Muscle of arm (tissue), 12 donors: ENCODE data around the gene WBP2. TPM values are rescaled to one million over a fixed set of nuclear protein-coding genes. Genes with fewer than 3 reads are reported as not detected.

ENCODE experiments used
- DNase-seq: peaks from one replicate; pipeline ENCODE4 v3.0.0-alpha.2; 2013
- polyA plus RNA-seq, 12 donors: library from polyadenylated mRNA; unstranded; fragments of 120-200 nt; gene quantifications; one replicate each; pipeline ENCODE4 v1.2.1, GENCODE V29; 2013; ENCODE audit not compliant: insufficient read length in 12 of 12

WBP2 gene
- polyA plus RNA-seq, 12 donors = 43.3 to 104 (median 48.5) TPM; not detected in 1

DNA sequence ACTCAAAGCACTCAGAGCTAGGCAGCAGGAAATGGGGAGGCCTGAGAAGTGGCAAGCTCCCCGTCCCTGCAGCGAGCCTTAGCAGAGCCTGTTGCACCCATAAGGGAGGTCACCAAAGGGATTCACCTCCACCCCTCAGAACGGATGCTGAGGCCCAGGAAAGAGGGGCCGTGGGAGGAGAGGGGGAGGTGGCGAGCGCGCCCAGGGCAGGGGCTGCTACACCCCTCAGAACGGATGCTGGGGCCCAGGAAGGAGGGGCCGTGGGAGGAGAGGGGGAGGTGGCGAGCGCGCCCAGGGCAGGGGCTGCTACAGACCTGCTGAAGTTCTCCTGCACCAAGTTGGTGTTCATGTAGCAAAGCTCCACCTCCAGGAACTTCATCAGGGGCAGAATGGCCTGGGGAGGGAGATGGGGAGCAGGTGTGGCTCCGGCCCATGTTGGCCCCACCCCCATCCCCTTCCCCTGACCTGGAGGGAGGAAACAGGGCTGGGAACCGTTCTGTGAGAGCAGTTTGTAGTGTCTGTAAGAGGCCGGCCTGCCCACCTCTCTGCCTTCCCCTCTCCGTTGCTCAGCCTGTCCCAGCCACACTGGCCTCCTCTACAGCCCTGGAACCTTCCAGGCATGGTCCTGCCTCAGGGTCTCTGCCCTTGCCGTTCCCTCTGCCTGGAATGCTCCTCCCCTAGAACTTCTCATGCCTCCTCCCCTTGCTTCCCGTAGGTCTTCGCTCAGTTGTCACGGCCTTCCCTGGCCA is 22.3 kb downstream of the WBP2 start:
- no peak for DNase-seq

DNA sequence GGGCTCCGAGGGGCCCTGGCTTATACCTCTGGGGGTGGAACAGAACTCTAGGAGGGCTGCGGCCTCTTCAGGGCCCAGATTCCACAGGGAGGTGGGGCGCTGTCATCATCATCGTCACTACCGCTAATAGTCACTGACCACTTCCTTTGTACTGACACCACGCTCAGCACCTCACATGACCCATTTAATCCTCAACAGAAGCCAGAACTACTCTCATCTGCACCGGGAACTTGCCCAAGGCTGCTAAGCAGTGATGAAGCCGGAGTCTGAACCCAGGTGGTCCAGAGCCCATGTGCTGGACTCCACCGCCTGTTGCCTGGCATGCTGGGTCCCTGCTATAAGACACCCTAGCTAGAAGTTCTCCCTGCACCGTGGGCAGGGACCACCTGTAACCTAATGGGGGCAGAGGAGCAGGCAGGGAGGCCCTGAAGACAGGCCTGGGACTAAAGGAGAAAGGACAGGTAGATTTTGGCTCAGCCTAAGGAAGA is 22.9 kb downstream of the WBP2 start:
- no peak for DNase-seq

DNA sequence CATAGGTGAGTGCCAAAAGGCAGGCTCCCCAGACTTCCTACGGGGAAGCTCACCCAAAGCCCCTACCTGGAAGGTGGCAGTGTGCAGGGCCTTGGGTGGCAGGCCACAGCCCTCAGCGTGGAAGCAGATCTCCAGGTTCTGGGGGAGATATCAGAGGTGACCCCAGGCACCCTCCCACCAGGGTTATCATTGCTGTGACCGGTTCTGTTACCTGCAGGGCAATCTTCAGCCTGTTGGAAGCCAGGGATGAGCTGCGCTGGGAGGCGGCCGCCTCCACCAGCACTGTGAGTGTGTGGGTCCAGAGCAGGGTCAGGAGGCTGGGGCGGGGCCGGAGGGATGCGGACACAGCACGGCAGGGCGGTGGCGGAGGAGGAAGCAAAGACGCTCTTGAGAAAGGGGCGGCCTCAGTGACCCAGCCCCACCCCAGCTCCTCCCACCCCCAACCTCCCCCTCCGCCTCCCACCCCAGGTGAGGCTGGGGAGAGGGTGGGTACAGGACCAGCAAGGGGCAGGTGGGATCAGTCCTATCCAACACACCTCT is 24.0 kb downstream of the WBP2 start:
- no peak for DNase-seq

DNA sequence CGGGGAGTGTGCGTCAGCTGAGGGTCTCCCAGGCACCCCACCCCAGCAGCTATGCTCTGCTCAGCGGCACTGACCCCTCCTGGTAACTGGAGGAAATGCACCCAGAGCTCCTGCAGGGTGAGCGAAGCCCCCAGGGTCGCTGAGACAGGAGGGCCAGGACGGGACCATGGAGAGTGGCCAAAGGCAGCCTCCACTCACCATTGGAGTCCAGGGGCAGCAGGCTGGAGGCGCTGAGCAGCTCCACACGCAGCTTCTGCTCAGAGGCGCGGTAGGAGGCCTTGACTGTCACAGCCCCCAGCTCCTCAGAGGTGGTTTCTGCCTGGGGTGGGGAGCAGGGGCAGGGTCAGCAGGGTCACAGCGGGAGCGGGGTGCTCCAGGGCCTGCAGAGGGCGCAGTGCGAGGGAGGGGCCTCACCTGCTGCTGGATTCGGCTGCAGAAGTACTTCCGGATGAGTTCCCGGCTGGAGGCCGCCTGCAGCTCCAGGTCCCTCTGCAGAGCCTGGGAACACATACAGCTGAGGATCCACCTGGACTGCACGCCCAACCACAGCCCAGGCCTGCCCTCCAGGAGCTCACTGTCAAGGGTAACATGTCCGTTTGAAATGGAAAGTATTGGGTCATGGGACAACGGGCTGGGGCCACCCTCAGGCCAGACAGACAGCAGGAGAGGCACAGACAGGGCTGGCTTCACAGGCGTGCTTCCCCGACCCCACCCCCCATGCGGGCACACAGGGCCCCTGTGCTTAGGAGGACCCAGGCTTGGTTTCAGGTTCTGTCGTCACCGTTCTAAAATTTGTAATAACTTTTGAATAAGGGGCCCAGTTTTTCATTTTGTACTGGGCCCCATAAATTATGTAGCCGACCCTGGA is 24.7 kb downstream of the WBP2 start:
- no peak for DNase-seq

DNA sequence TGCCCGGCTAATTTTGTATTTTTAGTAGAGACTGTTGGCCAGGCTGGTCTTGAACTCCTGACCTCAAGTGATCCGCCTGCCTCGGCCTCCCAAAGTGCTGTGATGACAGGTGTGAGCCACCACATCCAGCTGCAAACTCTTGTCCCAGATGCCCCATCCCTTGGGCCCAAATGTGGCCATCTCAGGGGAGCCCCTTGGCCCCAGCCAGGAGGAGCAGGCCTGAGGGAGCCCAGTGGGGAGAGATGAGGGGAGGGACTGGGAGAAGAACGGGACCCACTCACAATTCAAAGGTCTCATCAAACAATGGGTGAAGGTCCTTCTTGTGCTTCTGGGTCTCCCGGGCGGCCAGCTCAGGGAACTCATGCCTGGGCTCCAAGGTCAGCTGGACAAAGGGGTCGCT is 25.4 kb downstream of the WBP2 start:
- DNase-seq = no peak

DNA sequence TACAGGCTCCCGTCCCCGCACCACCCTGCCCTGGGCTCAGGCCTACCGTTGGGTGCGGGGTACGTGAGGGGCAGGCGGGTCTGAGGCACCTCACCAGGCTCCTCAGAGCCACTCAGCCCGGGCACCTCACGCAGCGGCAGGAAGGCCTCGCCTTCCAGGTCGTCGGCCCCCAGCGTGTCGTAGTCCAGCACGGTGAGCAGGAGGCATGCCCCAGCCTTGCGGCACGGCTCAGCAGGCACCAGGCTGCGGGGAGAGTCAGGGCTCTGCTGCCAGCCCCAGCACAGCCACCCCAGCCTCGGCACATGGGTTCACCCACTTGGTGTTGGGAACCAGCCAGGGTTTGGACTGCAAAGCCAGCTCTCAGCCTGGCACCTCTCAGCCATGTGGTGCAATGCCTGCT is 26.4 kb downstream of the WBP2 start:
- no peak for DNase-seq

DNA sequence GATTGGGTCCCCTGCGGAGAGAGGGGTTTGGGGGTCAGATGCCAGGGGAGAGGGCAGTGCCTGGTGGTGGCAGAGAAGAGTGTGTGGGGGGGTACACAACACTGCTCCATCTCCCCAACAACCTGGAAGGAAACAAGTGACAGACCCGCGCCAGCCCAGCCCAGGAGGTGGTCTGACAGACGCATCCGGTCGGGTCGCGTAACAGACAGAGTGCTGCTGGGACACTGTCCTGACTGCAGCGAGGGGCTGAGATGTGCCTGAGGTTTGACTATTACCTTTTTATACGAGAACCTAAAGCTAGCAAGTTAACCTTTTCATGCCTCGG is 27.1 kb downstream of the WBP2 start:
- no peak for DNase-seq

DNA sequence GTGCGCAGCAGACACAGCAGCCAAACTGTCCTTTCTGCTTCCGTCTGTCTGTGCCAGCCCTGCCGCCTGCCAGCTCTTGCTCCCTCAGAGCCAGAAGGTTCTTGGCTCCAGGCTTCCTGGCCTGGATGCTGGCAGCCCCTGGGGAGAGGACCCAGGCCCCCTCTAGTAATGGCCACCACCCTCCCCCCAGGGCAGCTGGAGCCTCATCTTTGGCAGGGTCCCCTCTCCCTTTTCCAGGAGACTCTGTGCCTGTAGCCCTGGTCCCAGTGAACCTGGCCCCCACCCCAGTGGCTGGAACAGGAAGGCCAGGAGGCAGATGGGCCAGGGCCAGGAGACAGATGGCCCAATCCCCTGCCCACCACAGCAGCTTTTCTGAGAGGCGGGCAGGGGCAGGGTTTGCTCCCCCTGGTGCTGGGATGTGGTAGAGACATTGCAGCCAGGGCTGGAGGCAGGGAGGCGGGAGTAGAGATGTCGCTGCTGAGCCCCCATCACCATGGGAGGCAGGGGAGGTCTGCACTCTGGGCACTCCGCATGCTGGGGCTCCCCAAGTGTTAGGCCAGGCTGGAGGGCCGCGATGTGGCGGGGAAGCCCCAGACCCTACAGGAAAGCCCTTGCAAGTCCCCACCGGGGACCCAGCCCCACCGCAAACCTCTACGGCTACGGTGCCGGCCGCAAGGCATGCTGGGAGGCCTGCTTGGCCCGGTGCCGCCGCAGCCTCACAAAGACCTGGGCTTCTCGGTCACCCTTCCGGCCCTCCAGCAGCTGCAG is 27.6 kb downstream of the WBP2 start:
- DNase-seq = no peak

DNA sequence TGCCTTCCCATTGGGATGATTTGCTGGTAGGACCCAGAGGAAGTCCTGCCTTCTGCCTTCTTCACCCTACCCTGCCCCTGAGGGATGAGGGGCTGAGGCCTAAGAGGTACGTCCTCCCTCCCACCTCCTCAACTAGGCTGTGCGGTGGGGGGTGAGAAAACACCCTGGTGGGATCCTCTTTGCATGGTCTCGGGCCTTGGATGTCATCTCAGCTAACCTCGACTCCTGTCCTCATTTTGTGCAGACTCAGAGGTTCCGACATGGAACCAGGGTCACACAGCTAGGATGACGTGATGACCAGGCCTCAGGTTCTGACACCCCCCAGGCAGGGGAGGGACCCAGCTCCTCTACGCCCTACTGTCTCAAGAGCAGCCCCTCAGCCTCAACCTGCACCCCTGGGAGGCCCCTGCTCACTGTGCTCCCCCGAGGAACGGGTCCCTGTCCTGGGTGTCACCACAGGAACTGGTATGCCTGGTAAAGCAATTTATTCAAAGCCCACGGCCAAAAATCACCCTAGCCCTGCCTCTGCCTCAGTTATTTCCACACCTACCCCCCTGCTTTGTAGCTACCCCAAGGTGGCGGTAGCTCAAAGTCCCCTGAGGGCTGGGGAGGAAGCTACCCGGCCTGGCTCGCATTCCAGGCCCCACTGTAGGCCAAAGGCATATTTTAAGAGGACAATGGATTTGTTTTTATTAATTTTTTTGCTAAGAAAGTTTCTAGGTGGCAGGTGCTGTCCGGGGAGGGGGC is 28.4 kb downstream of the WBP2 start:
- DNase-seq = no peak

DNA sequence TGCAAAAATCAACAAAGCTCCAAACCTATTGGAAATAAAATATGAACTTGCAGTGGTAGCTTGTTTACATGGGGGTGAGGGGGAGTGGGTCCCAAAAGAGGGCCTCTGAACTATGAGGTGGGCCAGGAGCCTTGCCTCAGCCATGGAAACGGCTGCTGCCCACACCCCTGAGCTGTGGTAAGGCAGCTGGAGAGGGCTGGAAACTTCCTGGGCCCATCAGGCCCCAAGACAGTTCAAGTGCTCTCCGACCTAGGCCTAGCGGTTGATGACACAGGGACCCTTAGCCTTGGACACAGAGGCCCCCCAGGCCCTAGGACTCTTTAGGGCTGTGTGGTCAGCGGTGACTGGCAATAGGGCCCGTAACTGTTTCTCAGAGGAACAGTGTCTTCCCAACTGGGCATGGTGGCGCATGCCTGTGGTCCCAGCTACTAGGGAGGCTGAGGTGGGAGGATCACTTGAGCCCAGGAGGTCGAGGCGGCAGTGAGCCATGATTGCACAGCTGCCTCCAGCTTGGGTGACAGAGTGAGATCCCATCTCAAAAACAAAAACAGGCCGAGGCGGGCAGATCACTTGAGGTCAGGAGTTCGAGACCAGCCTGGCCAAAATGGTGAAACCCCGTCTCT is 29.3 kb downstream of the WBP2 start:
- no peak for DNase-seq

DNA sequence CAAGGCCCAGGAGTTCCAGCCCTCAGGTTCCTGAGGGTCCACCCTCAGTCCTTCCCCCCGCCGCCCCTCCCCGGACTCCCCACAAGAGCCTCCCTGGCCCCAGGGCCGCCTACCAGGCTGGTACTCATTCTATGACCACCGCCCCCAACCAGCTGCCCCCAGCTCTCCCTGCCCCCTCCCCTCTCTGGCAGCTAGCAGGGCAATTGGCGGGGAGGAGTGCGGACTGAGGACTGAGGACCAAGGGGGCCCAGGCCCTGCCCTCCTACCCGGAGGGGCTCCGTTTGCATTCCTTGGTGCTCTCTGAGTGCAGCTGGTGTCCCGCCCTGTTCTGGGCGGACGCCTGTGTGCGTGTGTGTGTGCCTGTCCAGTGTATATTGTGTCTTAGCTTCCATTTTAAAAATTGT is 30.0 kb downstream of the WBP2 start:
- no peak for DNase-seq

DNA sequence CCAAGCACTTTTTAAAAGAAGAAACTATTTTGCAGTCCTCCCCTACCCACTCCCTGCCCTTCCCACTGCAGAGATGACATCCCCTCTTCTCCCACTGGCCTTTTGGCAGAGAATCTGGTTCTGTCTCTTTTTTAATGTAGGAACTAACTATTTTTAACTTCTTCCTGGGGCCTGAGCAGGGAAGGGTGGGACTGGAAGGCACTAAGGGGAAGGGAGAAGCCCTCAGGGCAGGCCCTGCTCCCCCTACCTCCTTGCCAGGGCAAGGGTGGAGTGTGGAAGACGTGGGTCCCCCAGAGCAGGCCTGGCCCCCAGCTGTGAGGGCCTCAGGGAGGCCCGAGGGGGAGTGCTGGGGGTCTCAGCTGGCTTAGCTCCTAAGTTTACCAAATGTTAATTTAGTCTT is 30.5 kb downstream of the WBP2 start:
- DNase-seq = no peak

DNA sequence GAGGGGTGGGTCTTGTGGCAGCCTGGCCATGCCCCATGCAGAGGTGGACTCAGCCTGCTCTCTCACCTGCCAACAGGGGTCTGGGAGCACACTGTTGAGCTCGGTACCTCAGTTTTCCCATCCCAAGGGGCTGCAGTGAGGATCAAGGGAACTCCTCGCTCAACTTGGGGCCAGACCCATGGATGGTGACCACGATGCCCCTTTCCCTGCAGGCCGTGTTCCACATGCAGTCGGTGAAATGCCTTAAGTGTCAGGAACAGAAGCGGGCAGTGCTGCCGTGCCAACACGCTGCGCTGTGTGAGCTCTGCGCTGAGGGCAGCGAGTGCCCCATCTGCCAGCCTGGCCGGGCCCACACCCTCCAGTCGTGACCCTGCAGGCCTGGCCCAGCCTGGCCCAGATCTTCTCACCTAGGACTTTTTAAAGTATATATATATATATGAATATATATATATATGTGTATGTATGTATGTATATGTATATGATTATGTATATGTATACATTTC is 31.0 kb downstream of the WBP2 start:
- DNase-seq = no peak

DNA sequence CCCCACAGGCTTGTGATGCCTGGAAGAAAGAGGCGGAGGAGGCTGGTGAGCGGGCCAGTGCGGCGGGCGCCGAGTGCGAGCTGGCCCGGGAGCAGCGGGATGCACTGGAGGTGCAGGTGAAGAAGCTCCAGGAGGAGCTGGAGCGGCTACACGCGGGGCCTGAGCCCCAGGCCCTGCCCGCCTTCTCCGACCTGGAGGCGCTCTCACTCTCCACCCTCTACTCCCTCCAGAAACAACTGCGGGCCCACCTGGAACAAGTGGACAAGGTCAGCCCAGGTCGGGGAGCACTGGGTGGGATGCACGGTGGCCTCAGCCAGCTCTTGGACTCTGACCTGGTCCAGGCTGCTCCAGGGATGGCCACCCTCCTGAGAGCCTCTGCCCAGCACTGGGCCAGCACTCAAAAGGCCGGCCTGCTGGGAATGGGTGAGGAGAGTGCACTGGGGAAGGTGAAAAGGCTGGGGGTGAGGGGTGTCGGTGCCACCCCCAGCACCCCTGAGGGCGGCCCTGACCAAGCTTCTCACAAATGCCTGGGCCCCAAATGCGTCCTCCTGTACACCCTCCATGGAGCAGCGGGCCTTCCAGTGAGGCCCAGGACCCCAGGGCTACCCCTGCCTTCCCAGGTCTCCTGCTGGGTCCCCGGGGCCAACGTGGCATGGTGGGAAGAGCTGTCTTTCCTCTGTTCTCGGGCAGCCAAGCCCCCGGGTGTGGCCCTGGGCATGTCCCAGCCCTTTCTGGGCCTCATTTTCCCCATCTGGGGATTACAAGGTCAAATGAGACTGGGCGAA is 31.7 kb downstream of the WBP2 start:
- DNase-seq = no peak

DNA sequence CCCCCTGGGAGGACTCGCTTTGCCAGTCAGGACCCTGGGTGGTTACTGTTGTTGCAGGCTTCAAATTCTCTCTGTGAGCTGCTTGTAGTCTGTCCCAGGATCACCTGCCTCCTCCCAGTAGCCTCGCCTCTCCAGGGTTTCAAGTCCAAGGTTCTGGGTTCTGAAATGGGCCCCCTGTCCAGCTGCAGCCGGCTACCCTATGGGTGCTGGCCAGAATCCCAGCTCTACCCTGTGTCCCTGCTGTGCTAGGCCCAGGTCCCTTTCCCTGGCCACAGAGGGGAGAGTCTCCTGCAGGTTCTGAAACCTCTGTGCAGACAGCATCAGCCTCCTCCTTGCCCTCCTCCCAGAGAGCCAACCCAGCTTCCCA is 32.4 kb downstream of the WBP2 start:
- DNase-seq = no peak

DNA sequence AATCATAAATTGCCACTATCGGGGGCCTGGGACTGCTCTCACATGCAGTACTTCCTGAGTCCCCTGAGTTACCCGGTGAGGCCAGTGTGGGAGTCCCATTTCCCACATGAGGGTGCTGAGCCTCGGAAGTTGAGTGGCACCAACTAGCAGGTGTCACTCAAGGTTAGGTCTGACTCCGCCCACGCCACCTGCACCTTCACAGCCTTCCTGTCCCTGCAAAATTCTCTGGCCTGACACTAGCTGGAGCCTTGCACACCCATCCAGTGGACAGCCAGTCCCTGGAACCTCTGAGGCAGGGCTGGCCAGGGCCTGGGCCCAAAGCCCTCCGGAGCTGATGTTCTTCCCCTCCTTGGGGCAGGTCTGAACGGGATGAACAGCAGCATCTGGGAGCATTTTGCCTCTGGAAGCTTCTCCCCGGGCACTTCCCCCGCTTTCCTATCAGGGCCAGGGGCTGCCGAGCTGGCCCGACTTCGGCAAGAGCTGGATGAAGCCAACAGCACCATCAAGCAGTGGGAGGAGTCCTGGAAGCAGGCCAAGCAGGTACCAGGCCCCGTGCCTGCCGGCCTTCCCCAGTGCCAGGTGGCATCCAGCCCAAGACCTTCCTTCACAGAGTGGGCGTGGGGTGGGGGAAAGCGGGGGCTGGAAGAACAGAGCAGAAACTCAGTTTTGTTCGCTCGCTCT is 32.9 kb downstream of the WBP2 start:
- no peak for DNase-seq

DNA sequence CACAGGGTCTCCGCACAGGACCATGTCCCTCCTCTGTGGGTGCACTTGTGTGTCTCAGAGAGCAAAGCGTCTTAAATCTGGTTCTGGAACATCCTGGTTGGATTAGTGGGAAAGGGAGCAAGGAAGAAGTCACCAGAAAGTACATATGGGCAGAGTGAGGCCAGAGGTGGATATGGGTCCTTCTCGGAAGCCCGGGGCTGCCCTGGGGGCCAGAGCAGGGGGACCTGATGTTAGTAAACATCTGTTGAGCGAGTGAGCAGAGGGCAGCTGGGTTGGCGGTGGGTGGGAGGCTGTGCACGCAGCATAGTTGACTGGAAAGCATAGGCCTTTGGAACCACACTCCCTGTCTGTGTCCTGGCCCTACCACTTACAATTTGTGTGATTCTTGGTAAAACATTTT is 33.6 kb downstream of the WBP2 start:
- DNase-seq = no peak

DNA sequence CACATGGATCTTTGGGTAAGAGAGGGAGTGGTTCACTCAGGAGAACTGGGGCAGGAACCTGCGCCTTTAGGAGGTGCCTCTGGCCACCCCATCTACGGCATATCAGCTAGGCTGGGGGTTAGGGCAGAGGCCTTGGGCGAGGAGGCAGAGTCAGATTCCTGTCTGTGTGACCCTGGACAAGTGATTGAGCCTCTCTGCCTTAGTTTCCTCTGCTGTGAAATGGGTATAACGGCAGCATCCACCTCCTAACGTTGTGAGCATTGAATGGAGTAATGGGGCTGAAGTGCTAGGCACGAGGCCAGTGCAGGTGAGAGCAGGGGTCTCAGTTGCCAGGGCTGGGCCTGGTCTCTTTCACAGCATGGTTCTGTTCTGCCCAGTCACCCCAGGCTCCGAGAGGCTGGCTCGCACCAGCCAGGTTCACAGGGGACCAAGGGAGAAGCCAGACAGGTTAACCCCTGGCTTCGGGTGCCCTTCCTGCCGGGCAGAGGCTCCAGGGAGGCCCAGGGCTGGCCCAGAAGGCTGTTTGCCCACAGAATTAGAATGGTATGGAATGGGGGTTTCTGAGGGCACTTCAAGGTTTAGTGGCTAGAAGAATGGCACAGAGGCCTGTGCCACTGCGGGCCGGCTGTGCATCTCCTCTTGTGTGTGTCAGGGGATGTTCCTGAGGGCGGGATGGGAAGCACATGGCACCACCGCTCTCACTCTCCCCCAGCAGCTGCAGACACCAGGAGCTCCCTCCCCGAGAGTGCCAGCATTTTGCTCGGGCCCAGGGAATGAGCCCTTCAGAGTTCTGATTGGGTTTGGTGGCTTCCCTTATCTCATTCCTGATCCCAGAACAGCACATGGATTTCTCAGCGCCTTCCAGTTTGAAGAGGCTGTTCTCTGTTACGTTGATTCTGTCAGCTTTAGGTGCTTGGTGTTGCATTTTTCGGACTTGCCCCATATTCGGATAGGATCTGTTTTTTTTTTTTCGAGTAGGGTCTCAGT is 34.7 kb downstream of the WBP2 start:
- no peak for DNase-seq
